Measurements from ENCODE around the gene CGB1.

Gene CGB1

GRCh38 chr19:48993175-48994034 is 43.3 kb downstream of the CGB1 start, which contains the start of the genes GYS1 and RUVBL2:
Gene GYS1, minus strand, starts transcription at chr19:48993309. Its CDS starts 197 bp downstream, at chr19:48993112.
Gene RUVBL2, plus strand, starts transcription at chr19:48993887. Its CDS starts 25 bp downstream, at chr19:48993912.
- peak; percentile 100 for DNase-seq

GRCh38 chr19:48992581-48993174 is 44.0 kb downstream of the CGB1 start:
- DNase-seq: no peak

- DNase-seq: peak; percentile 23
Observed at GRCh38 chr19:48991873-48992580, 44.7 kb downstream of the CGB1 start.

- DNase-seq: no peak
Observed at GRCh38 chr19:48991011-48991609, 45.6 kb downstream of the CGB1 start.

- DNase-seq: no peak
Observed at GRCh38 chr19:48990400-48990799, 46.3 kb downstream of the CGB1 start.

- no peak for DNase-seq
Observed at GRCh38 chr19:48989701-48990291, 46.9 kb downstream of the CGB1 start.

GRCh38 chr19:48988860-48989259 is 47.8 kb downstream of the CGB1 start:
- DNase-seq: no peak

GRCh38 chr19:48988286-48988685 is 48.4 kb downstream of the CGB1 start:
- no peak for DNase-seq

GRCh38 chr19:48987323-48987722 is 49.4 kb downstream of the CGB1 start:
- no peak for DNase-seq

GRCh38 chr19:48986211-48986610 is 50.5 kb downstream of the CGB1 start:
- no peak for DNase-seq

GRCh38 chr19:48985711-48986110 is 51.0 kb downstream of the CGB1 start:
- DNase-seq: no peak

Measured in CD4-positive, alpha-beta T cell treated with Interferon gamma for 1 hour (primary cell).